ENCODE data around the gene PDE4D. TPM values are rescaled to one million over a fixed set of nuclear protein-coding genes. Genes with fewer than 3 reads are reported as not detected.

Gene PDE4D
- total RNA-seq, 1 experiment from 2014 or later, result 3.6 TPM

- no peaks in the 10 kb centered on the region for H3K9me3 ChIP-seq (ENCODE audit: low read length)
- DNase-seq (no peak), ATAC-seq (no peak)
- H4K20me1 ChIP-seq (ENCODE audit: low read length), result no peaks in the 10 kb centered on the region
- CTCF ChIA-PET, result no interaction called here
- no TSS peak for BruUV-seq (replicated peaks)
- H3F3A ChIP-seq (ENCODE audit: low read length, unreplicated experiment), result no peaks in the 10 kb centered on the region
- intact Hi-C loops (cut with micrococcal nuclease), result no loop called here
- no peak overlapping the region for H2AFZ ChIP-seq (ENCODE audit: low read length)
- POLR2A ChIA-PET (ENCODE audit: unreplicated experiment), result no interaction called here
- H3K4me1 ChIP-seq (ENCODE audit: insufficient read depth, low read length), result peaks cover 35% of the 10 kb centered on the region
- H3K9me2 ChIP-seq (replicated peaks; ENCODE audit: low read length), result no peaks in the 10 kb centered on the region
- H3K27ac ChIP-seq (ENCODE audit: low read length), result no peak overlapping the region
- H3K4me2 ChIP-seq (ENCODE audit: low read length), result no peak overlapping the region
- no peaks in the 10 kb centered on the region for H3K79me2 ChIP-seq (ENCODE audit: low read length)
- TF ChIP-seq CTCF (conservative IDR thresholded peaks at IDR 0.05; ENCODE audit: low read depth, low read length) (no peak), EZH2phosphoT487 (IDR thresholded peaks at IDR 0.05; ENCODE audit: borderline replicate concordance, low read length) (no peak), EZH2 (IDR thresholded peaks at IDR 0.05; ENCODE audit: low read length, unreplicated experiment) (no peak)
- H3K4me3 ChIP-seq (ENCODE audit: low read length), result no peak overlapping the region
- no peaks in the 10 kb centered on the region for H3K27me3 ChIP-seq (ENCODE audit: low read length)
- no peak overlapping the region for H3K9ac ChIP-seq (ENCODE audit: low read length)
- H3K36me3 ChIP-seq (ENCODE audit: low read depth, low read length), result no peaks in the 10 kb centered on the region
These were observed 300.0 kb downstream of the PDE4D start for GRCh38 chr5:59593439-59594007.

- no peaks in the 10 kb centered on the region for H3K9me3 ChIP-seq (ENCODE audit: low read length)
- POLR2A ChIA-PET (ENCODE audit: unreplicated experiment), result no interaction called here
- H3K4me3 ChIP-seq (ENCODE audit: low read length), result no peak overlapping the region
- H3K79me2 ChIP-seq (ENCODE audit: low read length), result no peaks in the 10 kb centered on the region
- H3K27ac ChIP-seq (ENCODE audit: low read length), result no peak overlapping the region
- no TSS peak for BruUV-seq (replicated peaks)
- no peak for TF ChIP-seq EZH2phosphoT487 (IDR thresholded peaks at IDR 0.05; ENCODE audit: borderline replicate concordance, low read length)
- TF ChIP-seq CTCF (conservative IDR thresholded peaks at IDR 0.05; ENCODE audit: low read depth, low read length), result no peak
- TF ChIP-seq EZH2 (IDR thresholded peaks at IDR 0.05; ENCODE audit: low read length, unreplicated experiment), result no peak
- H3K36me3 ChIP-seq (ENCODE audit: low read depth, low read length), result no peaks in the 10 kb centered on the region
- no peak overlapping the region for H3K4me2 ChIP-seq (ENCODE audit: low read length)
- DNase-seq, result no peak
- no peaks in the 10 kb centered on the region for H3K9me2 ChIP-seq (replicated peaks; ENCODE audit: low read length)
- no peak for ATAC-seq
- no peaks in the 10 kb centered on the region for H3K27me3 ChIP-seq (ENCODE audit: low read length)
- no peaks in the 10 kb centered on the region for H3F3A ChIP-seq (ENCODE audit: low read length, unreplicated experiment)
- intact Hi-C loops (cut with micrococcal nuclease), result no loop called here
- H3K4me1 ChIP-seq (ENCODE audit: insufficient read depth, low read length), result peaks cover 34% of the 10 kb centered on the region
- H2AFZ ChIP-seq (ENCODE audit: low read length), result no peak overlapping the region
- CTCF ChIA-PET, result no interaction called here
- H4K20me1 ChIP-seq (ENCODE audit: low read length), result no peaks in the 10 kb centered on the region
- H3K9ac ChIP-seq (ENCODE audit: low read length), result no peak overlapping the region
These were observed 301.4 kb downstream of the PDE4D start for GRCh38 chr5:59592101-59592500.

GRCh38 chr5:59591162-59591561, 302.4 kb downstream of the PDE4D start:
- Histone ChIP-seq H3K27me3 (ENCODE audit: low read length) (no peaks in the 10 kb centered on the region), H3K4me2 (ENCODE audit: low read length) (no peak overlapping the region), H3K9me3 (ENCODE audit: low read length) (no peaks in the 10 kb centered on the region), H4K20me1 (ENCODE audit: low read length) (no peaks in the 10 kb centered on the region), H3K27ac (ENCODE audit: low read length) (peak overlapping the region; percentile 36), H3F3A (ENCODE audit: low read length, unreplicated experiment) (no peaks in the 10 kb centered on the region), H3K79me2 (ENCODE audit: low read length) (no peaks in the 10 kb centered on the region), H2AFZ (ENCODE audit: low read length) (no peak overlapping the region), H3K4me3 (ENCODE audit: low read length) (no peak overlapping the region), H3K4me1 (ENCODE audit: insufficient read depth, low read length) (peaks cover 33% of the 10 kb centered on the region), H3K9ac (ENCODE audit: low read length) (no peak overlapping the region), H3K9me2 (replicated peaks; ENCODE audit: low read length) (no peaks in the 10 kb centered on the region), H3K36me3 (ENCODE audit: low read depth, low read length) (no peaks in the 10 kb centered on the region)
- BruUV-seq (replicated peaks), result no TSS peak
- TF ChIP-seq EZH2phosphoT487 (IDR thresholded peaks at IDR 0.05; ENCODE audit: borderline replicate concordance, low read length), result no peak
- no peak for TF ChIP-seq EZH2 (IDR thresholded peaks at IDR 0.05; ENCODE audit: low read length, unreplicated experiment)
- no peak for TF ChIP-seq CTCF (conservative IDR thresholded peaks at IDR 0.05; ENCODE audit: low read depth, low read length)
- POLR2A ChIA-PET (ENCODE audit: unreplicated experiment), result no interaction called here
- CTCF ChIA-PET, result no interaction called here
- ATAC-seq (peak; percentile 47), DNase-seq (peak; percentile 2)
- intact Hi-C loops (cut with micrococcal nuclease), result loop anchor here (2.0 kb wide), 2 partner anchors 48 to 70 kb away; no protein-coding TSS in a partner anchor
